Progenitor cell of endocrine pancreas (in vitro differentiated cells): ENCODE measurements around the gene CXADR. TPM values are rescaled to one million over a fixed set of nuclear protein-coding genes. Genes with fewer than 3 reads are reported as not detected.

Source experiments
- DNase-seq: peaks from one replicate; pipeline ENCODE4 v3.0.0; 2021; ENCODE audit warnings: low spot score; ENCODE audit not compliant: unreplicated experiment
- H3K27ac Mint-ChIP-seq: 2 replicates; pipeline ENCODE4 v1.8.0; 2021; ENCODE audit warnings: mild to moderate bottlenecking, moderate library complexity, mixed read lengths
- H3K27me3 Mint-ChIP-seq: 2 replicates; pipeline ENCODE4 v1.8.0; 2021; ENCODE audit warnings: mixed read lengths
- H3K36me3 Mint-ChIP-seq: 2 replicates; pipeline ENCODE4 v1.8.0; 2022; ENCODE audit warnings: mixed read lengths; ENCODE audit not compliant: insufficient read depth
- H3K4me1 Mint-ChIP-seq: 2 replicates; pipeline ENCODE4 v1.8.0; 2021; ENCODE audit warnings: low read depth, mixed read lengths
- H3K4me3 Mint-ChIP-seq: 2 replicates; pipeline ENCODE4 v1.8.0; 2021; ENCODE audit warnings: low read depth, mild to moderate bottlenecking, moderate library complexity, mixed read lengths
- H3K9me3 Mint-ChIP-seq: 2 replicates; pipeline ENCODE4 v1.8.0; 2021; ENCODE audit warnings: low read depth, mixed read lengths
- total RNA-seq: library from RNA; stranded (reverse); gene quantifications from 2 replicates; pipeline ENCODE4 v1.2.1, GENCODE V29; 2021
- TF ChIP-seq, protein P1 (sequence below): fragments of 200-600 bp; sonication (generic); IDR thresholded peaks from one replicate; pipeline ENCODE4 v1.5.0; 2021; ENCODE audit warnings: antibody characterized with exemption, mild to moderate bottlenecking; ENCODE audit not compliant: unreplicated experiment

CXADR gene
- total RNA-seq, 1 donor from 2014 or later = 65.9 TPM

DNA sequence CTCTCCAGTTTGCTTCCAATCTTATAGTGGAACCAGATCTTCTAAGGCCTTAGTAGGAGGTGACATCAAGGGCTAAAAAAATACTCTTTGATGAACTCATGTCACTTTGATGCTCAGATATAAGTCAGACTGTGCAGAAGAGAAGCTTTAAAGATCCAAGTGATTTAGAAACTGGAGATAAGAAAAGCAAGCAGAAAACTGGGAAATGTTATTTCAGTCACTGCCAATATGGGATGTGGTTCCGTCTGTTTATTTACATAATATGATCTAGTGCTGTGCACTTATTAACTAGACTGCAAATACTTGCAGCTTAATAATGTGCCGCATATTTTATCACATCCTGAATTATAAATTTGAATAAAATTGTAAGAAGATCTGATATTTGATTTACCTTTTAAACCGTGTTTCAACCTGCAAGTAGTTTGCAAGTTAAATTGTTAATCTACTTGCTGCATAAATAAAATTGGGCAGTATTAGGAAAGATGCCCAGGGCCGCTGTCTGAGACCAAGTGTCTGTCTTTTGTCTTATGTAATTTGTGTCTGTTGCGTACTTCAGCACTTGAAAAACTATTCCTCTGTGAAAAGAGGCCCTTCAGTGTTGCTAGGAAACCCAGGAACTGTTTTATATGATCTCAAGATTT is 29.6 kb downstream of the CXADR start:
- Mint-ChIP-seq H3K9me3 (no peaks in the 10 kb centered on the region), H3K4me3 (no peak overlapping the region), H3K27me3 (no peaks in the 10 kb centered on the region), H3K4me1 (peaks cover 20% of the 10 kb centered on the region), H3K36me3 (peaks cover 16% of the 10 kb centered on the region), H3K27ac (no peak overlapping the region)
- TF ChIP-seq, protein P1, sequence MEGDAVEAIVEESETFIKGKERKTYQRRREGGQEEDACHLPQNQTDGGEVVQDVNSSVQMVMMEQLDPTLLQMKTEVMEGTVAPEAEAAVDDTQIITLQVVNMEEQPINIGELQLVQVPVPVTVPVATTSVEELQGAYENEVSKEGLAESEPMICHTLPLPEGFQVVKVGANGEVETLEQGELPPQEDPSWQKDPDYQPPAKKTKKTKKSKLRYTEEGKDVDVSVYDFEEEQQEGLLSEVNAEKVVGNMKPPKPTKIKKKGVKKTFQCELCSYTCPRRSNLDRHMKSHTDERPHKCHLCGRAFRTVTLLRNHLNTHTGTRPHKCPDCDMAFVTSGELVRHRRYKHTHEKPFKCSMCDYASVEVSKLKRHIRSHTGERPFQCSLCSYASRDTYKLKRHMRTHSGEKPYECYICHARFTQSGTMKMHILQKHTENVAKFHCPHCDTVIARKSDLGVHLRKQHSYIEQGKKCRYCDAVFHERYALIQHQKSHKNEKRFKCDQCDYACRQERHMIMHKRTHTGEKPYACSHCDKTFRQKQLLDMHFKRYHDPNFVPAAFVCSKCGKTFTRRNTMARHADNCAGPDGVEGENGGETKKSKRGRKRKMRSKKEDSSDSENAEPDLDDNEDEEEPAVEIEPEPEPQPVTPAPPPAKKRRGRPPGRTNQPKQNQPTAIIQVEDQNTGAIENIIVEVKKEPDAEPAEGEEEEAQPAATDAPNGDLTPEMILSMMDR = no peak
- DNase-seq = no peak

DNA sequence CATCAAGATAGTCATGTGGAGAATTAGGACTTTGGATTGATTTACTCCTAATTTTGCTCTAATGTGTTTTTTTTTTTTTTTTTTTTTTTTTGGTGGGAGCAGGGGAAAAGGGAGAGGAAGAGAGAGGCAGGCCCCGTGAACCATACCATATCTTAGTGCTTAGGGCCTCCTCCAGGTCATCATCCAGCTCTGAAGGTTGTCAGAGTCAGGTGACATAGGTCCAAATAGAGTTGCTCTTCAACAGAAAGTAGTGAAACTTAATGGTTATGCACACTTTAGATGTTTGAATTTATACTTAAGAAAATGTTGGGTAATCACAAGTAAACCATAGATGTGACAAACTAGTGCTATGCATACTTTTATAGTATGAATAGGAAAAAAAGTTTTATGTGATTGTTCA is 32.2 kb downstream of the CXADR start:
- H3K27ac Mint-ChIP-seq = no peak overlapping the region

DNA sequence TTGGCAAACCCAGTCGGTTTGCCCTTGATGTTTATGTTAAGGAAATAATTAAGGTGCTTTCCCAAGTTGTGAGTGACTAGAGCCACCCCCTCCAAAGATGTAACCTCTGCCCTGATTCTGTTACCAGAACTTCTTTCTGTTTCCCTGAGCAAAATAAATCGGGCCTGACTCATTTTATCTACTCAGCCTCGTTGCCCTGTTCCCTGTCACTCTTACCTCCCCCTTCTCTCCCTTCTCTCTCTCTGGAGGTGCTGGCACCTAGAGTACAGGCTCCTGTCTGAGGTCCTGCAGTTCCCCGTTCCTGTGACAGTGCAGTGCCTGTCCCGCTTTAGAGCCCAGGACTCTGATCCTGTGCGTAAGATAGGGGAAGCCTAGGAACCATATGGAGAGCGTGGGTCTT is 35.4 kb downstream of the CXADR start:
- TF ChIP-seq, protein P1 = no peak
- H3K4me1 Mint-ChIP-seq = peaks cover 23% of the 10 kb centered on the region
- H3K9me3 Mint-ChIP-seq = no peaks in the 10 kb centered on the region
- no peak overlapping the region for H3K27ac Mint-ChIP-seq
- H3K4me3 Mint-ChIP-seq = no peak overlapping the region
- no peak for DNase-seq
- H3K27me3 Mint-ChIP-seq = no peaks in the 10 kb centered on the region
- H3K36me3 Mint-ChIP-seq = peaks cover 24% of the 10 kb centered on the region

More for the DNA sequence above, 32.2 kb downstream of the CXADR start:
- TF ChIP-seq, protein P1 = no peak
- no peak overlapping the region for H3K4me3 Mint-ChIP-seq
- no peaks in the 10 kb centered on the region for H3K27me3 Mint-ChIP-seq
- no peak for DNase-seq
- H3K9me3 Mint-ChIP-seq = no peaks in the 10 kb centered on the region
- H3K36me3 Mint-ChIP-seq = peaks cover 17% of the 10 kb centered on the region
- H3K4me1 Mint-ChIP-seq = peaks cover 31% of the 10 kb centered on the region

DNA sequence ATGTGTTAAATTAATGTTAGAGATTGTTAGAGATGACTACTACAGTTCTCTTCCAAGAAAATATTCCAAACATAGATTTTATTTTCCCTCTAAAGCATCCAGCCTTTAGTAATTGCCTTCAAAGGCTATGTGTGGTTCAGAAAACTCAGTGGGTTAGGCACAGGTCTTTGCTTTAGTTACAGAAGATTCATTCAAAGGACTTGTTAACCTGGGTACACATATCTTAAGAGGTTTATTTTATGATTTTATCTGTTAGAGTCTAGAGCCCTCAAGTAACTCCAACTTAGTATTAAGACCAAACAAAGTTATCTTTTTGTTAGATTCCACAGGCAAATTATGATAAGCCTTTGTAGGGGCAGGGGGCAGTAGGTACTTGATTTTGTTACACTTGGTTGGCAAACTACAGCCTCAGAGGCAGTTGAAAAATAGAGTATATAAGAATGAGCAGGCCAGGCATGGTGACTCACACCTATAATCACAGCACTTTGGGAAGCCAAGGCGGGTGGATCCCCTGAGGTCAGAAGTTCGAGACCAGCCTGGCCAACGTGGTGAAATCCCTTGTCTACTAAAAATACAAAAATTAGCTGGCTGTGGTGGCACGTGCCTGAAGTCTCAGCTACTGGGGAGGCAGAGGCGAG is 37.9 kb downstream of the CXADR start:
- DNase-seq = no peak
- Mint-ChIP-seq H3K9me3 (no peaks in the 10 kb centered on the region), H3K27me3 (no peaks in the 10 kb centered on the region), H3K4me3 (no peak overlapping the region), H3K36me3 (peaks cover 31% of the 10 kb centered on the region), H3K4me1 (peaks cover 26% of the 10 kb centered on the region), H3K27ac (no peak overlapping the region)
- TF ChIP-seq, protein P1 = no peak

DNA sequence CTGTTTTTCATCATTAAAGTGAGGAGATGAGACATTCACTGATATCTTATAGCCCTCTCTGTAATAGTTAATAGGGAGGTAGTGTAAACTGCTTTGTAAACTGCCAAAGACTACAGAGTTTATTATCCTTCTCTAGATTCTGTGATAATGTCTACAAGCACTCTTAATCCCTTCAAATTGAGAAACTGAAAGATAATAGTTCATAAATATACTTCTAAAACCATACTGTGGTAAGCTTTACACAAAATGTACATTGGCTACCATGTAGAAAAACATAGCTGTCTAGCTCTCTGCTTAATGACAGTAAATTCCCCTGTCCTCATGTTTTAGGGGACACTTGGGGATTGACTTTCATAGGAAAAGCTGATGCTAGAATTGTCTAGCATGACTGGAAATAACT is 39.6 kb downstream of the CXADR start:
- peaks cover 26% of the 10 kb centered on the region for H3K4me1 Mint-ChIP-seq
- no peaks in the 10 kb centered on the region for H3K27me3 Mint-ChIP-seq
- no peak for DNase-seq
- no peak overlapping the region for H3K27ac Mint-ChIP-seq
- peaks cover 27% of the 10 kb centered on the region for H3K36me3 Mint-ChIP-seq
- H3K4me3 Mint-ChIP-seq = no peak overlapping the region
- H3K9me3 Mint-ChIP-seq = no peaks in the 10 kb centered on the region
- TF ChIP-seq, protein P1 = no peak
